DOHH2 (cell line): ENCODE measurements around the gene C20orf204.
A peak's percentile ranks its signal among the peaks of the same experiment; 100 is the strongest.

Experiments
- H3F3A ChIP-seq: fragments of 200-600 bp; sonication (generic), shearing (Covaris generic); 2 replicates; pipeline ENCODE4 v1.6.0; 2016; ENCODE audit warnings: antibody characterized with exemption, mild to moderate bottlenecking; ENCODE audit not compliant: control insufficient read depth, insufficient read depth
- H3K27ac ChIP-seq: fragments of 200-600 bp; sonication (generic); 2 replicates; pipeline ENCODE4 v1.5.1; 2014; ENCODE audit warnings: low read depth, mild to moderate bottlenecking, low read length, moderate library complexity
- H3K27me3 ChIP-seq: fragments of 200-600 bp; sonication (generic); 2 replicates; pipeline ENCODE4 v1.6.1; 2014; ENCODE audit warnings: mild to moderate bottlenecking, low read length, mixed read lengths; ENCODE audit not compliant: control insufficient read depth
- H3K36me3 ChIP-seq: fragments of 200-600 bp; sonication (generic); 2 replicates; pipeline ENCODE4 v1.6.1; 2014; ENCODE audit warnings: mild to moderate bottlenecking, low read length, moderate library complexity, mixed read lengths; ENCODE audit not compliant: control insufficient read depth
- H3K4me1 ChIP-seq: fragments of 200-600 bp; sonication (generic); 2 replicates; pipeline ENCODE4 v1.6.1; 2014; ENCODE audit warnings: mild to moderate bottlenecking, low read length, mixed read lengths; ENCODE audit not compliant: control insufficient read depth
- H3K4me2 ChIP-seq: fragments of 200-600 bp; sonication (generic); 2 replicates; pipeline ENCODE4 v1.6.0; 2014; ENCODE audit warnings: mild to moderate bottlenecking, low read length, moderate library complexity
- H3K4me3 ChIP-seq: fragments of 200-600 bp; sonication (generic); 2 replicates; pipeline ENCODE4 v1.5.1; 2014; ENCODE audit warnings: mild to moderate bottlenecking, low read length, mixed read lengths
- H3K79me2 ChIP-seq: fragments of 200-600 bp; sonication (generic); 2 replicates; pipeline ENCODE4 v1.6.1; 2014; ENCODE audit warnings: mild to moderate bottlenecking, low read length, mixed read lengths; ENCODE audit not compliant: control insufficient read depth
- H3K9me2 ChIP-seq: fragments of 200-600 bp; sonication (generic); replicated peaks from 2 replicates; pipeline ENCODE4 v1.6.1; 2014; ENCODE audit warnings: mild to moderate bottlenecking, low read length, mixed read lengths; ENCODE audit not compliant: control insufficient read depth
- H3K9me3 ChIP-seq: fragments of 200-600 bp; sonication (generic); 2 replicates; pipeline ENCODE4 v1.6.1; 2014; ENCODE audit warnings: antibody characterized with exemption, low read length, mixed read lengths; ENCODE audit not compliant: control insufficient read depth, insufficient read depth
- H4K20me1 ChIP-seq: fragments of 200-600 bp; sonication (generic); 2 replicates; pipeline ENCODE4 v1.6.0; 2014; ENCODE audit warnings: low read depth, mild to moderate bottlenecking, antibody characterized with exemption, low read length, moderate library complexity; ENCODE audit not compliant: control insufficient read depth, insufficient read depth
- EZH2phosphoT487 ChIP-seq: fragments of 200-600 bp; sonication (generic); IDR thresholded peaks from 2 replicates; pipeline ENCODE4 v1.6.1; 2017; ENCODE audit warnings: borderline replicate concordance, mild to moderate bottlenecking, antibody characterized with exemption, low read length, moderate library complexity, mixed read lengths
- TF ChIP-seq, protein P1 (sequence below): fragments of 200-600 bp; sonication (generic); IDR thresholded peaks from one replicate; pipeline ENCODE4 v1.5.1; 2014; ENCODE audit warnings: antibody characterized with exemption, mild to moderate bottlenecking, low read depth, low read length; ENCODE audit not compliant: poor library complexity, severe bottlenecking

Gene C20orf204

DNA sequence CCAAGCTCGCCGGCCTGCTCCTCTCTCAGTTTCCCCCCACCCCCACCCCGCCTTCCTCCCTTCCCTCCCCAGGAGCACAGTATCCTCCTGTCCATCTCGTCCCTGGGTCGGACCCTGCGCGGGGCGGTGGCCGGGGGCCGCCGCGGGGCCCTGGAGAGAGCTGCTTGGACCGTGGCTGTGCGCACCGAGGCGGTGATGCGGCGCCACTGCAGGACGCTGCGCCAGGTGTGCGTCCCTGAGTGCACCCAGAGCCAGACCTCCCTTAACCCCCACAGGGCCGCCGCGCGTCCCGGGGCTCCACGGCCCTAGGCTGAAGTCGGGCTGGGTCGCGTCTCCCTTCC, 2.2 kb downstream of the C20orf204 start:
- TF ChIP-seq EZH2phosphoT487 = no peak
- TF ChIP-seq, protein P1, sequence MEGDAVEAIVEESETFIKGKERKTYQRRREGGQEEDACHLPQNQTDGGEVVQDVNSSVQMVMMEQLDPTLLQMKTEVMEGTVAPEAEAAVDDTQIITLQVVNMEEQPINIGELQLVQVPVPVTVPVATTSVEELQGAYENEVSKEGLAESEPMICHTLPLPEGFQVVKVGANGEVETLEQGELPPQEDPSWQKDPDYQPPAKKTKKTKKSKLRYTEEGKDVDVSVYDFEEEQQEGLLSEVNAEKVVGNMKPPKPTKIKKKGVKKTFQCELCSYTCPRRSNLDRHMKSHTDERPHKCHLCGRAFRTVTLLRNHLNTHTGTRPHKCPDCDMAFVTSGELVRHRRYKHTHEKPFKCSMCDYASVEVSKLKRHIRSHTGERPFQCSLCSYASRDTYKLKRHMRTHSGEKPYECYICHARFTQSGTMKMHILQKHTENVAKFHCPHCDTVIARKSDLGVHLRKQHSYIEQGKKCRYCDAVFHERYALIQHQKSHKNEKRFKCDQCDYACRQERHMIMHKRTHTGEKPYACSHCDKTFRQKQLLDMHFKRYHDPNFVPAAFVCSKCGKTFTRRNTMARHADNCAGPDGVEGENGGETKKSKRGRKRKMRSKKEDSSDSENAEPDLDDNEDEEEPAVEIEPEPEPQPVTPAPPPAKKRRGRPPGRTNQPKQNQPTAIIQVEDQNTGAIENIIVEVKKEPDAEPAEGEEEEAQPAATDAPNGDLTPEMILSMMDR = no peak
- Histone ChIP-seq H3F3A (peaks cover 15% of the 10 kb centered on the region), H3K27me3 (no peaks in the 10 kb centered on the region), H3K4me1 (peaks cover 76% of the 10 kb centered on the region), H3K9me2 (no peaks in the 10 kb centered on the region), H3K4me2 (peak overlapping the region; percentile 84), H3K4me3 (peak overlapping the region; percentile 74), H3K9me3 (no peaks in the 10 kb centered on the region), H3K36me3 (peaks cover 21% of the 10 kb centered on the region), H3K27ac (peak overlapping the region; percentile 70), H3K79me2 (no peaks in the 10 kb centered on the region), H4K20me1 (no peaks in the 10 kb centered on the region)

DNA sequence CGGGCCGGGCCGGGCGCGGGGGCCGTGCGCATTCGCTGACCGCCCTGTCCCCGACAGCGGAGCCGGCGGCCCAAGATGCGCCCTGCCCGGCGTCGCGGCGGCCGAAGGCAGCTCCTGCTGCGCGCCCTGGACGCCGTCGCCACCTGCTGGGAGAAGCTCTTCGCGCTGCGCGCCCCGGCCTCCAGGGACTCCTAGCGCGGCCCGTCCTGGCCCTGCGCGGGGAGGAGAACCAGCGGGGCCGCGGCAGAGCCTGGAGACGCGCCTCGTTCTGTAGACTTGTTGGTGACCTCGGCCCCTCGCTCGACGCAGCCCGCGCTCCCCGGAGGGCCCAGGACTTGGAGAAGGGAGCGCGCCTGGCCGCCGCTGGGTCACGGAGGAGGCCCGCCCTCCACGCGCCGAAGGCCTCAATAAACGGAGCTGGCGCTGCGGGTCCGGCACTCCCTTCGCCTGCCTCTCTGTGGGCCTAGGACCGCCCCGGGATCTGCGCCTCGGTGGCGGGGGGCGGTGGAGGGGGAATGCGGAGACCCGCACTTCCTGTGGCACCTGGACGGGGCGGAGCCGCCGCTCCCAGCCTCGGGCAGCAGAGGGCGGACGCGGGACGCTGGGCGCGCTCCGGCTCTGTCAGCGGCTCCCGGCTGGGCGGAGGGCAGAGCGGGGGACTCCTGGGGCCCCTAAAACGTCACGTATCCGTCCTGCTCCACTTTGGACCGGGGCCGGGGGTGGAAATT, 2.7 kb downstream of the C20orf204 start:
- no peaks in the 10 kb centered on the region for H4K20me1 ChIP-seq
- TF ChIP-seq, protein P1 = peak; percentile 58
- no peak for TF ChIP-seq EZH2phosphoT487
- peaks cover 20% of the 10 kb centered on the region for H3F3A ChIP-seq
- H3K9me3 ChIP-seq = no peaks in the 10 kb centered on the region
- peaks cover 76% of the 10 kb centered on the region for H3K4me1 ChIP-seq
- peak overlapping the region; percentile 70 for H3K27ac ChIP-seq
- H3K9me2 ChIP-seq = no peaks in the 10 kb centered on the region
- peak overlapping the region; percentile 84 for H3K4me2 ChIP-seq
- H3K4me3 ChIP-seq = peak overlapping the region; percentile 74
- no peaks in the 10 kb centered on the region for H3K27me3 ChIP-seq
- peaks cover 20% of the 10 kb centered on the region for H3K36me3 ChIP-seq
- no peaks in the 10 kb centered on the region for H3K79me2 ChIP-seq

DNA sequence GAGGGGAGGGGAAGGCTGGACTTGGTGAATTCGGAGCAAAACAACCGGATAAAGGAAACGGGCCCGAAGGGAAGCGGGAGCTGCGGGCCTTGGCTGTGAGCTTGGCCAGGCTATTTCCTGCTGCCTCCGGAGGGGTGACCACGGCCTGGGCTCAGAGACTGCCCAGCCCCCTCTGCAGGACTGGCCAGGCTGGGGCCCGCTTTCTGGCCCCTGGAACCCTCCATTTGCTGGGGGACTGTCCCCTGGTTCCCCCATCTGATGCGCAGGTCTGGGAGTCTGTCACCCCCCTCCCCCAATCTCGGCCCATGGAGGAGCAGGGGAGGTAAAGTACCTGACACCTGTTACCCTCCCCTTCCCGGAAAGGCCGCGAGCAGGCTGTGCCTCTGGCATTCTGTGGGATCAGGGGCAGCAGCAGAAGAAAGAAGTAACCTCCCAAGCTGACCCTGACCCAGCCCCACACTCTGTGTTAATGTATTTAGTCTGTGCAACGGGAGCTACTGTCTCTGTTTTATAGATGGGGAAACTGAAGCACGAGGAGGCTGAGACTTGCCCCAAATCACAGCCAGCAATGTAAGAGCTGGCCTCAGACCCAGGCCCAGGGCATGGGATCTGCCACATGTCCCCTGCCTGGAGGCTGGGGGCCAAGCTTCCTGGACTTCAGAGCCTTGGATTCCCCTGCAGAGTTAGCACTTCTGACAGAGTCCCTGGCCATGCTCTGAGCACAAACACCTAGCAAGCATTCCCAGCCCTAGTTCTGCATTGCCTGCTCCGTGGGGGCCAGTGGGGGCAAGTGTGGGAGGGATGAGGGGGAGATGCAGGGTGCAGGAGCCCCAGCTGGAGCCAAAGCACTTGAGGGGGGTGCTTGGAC, 3.5 kb downstream of the C20orf204 start:
- Histone ChIP-seq H4K20me1 (no peaks in the 10 kb centered on the region), H3K4me2 (peak overlapping the region; percentile 84), H3K27me3 (no peaks in the 10 kb centered on the region), H3K9me3 (no peaks in the 10 kb centered on the region), H3K27ac (peak overlapping the region; percentile 70), H3K4me1 (peaks cover 76% of the 10 kb centered on the region), H3K79me2 (no peaks in the 10 kb centered on the region), H3F3A (peaks cover 26% of the 10 kb centered on the region), H3K9me2 (no peaks in the 10 kb centered on the region), H3K36me3 (peaks cover 13% of the 10 kb centered on the region), H3K4me3 (peak overlapping the region; percentile 74)
- TF ChIP-seq, protein P1 = no peak
- TF ChIP-seq EZH2phosphoT487 = no peak
